Measurements from ENCODE around the gene CLTCL1.

GRCh38 chr22:19265779-19266178, 25.7 kb downstream of the CLTCL1 start:
- TF ChIP-seq REST (IDR thresholded peaks at IDR 0.05) (no peak), CTCF (IDR thresholded peaks at IDR 0.05; ENCODE audit: low read depth, low read length, missing input control) (no peak), RAD21 (IDR thresholded peaks at IDR 0.05) (no peak), ATF3 (IDR thresholded peaks at IDR 0.05) (no peak), MAX (IDR thresholded peaks at IDR 0.05) (no peak), ZBTB33 (IDR thresholded peaks at IDR 0.05) (no peak), GABPA (IDR thresholded peaks at IDR 0.05 in 1 of 2, conservative IDR thresholded peaks at IDR 0.05 in 1 of 2) (no peak), RXRA (IDR thresholded peaks at IDR 0.05) (no peak), TAF1 (conservative IDR thresholded peaks at IDR 0.05) (no peak), FOXA1 (IDR thresholded peaks at IDR 0.05) (no peak)

Measured in liver (tissue), 3 donors.